Effector memory CD4-positive, alpha-beta T cell (primary cell): Measurements from ENCODE around the gene BACH2.
A peak's percentile ranks its signal among the peaks of the same experiment; 100 is the strongest.

Experiments used
- DNase-seq, 3 donors: peaks; one replicate each; pipeline ENCODE4 v3.0.0-alpha.2; 2020
- H3K27ac ChIP-seq: 2 replicates; pipeline ENCODE4 v1.7.0; 2013; ENCODE audit warnings: mild to moderate bottlenecking, low read length, moderate library complexity; ENCODE audit not compliant: insufficient read depth, poor library complexity, severe bottlenecking
- H3K27me3 ChIP-seq: replicated peaks from 2 replicates; pipeline ENCODE4 v1.7.0; 2013; ENCODE audit warnings: mild to moderate bottlenecking, low read length; ENCODE audit not compliant: insufficient read depth, control insufficient read depth, poor library complexity, severe bottlenecking
- H3K36me3 ChIP-seq: 2 replicates; pipeline ENCODE4 v1.7.0; 2013; ENCODE audit warnings: mild to moderate bottlenecking, low read length, moderate library complexity; ENCODE audit not compliant: control insufficient read depth, insufficient read depth
- H3K4me1 ChIP-seq: 2 replicates; pipeline ENCODE4 v1.7.0; 2013; ENCODE audit warnings: low read length, mild to moderate bottlenecking; ENCODE audit not compliant: control insufficient read depth, insufficient read depth, poor library complexity, severe bottlenecking
- H3K4me3 ChIP-seq: 2 replicates; pipeline ENCODE4 v1.7.0; 2013; ENCODE audit warnings: low read length, low read depth, mild to moderate bottlenecking; ENCODE audit not compliant: insufficient read depth, poor library complexity, severe bottlenecking
- H3K9me3 ChIP-seq: 2 replicates; pipeline ENCODE4 v1.7.0; 2013; ENCODE audit warnings: mild to moderate bottlenecking, low read length, moderate library complexity; ENCODE audit not compliant: control insufficient read depth

Gene BACH2

GRCh38 chr6:89948876-89949275 lies 347.8 kb downstream of the BACH2 start:
- peaks cover 36% of the 10 kb centered on the region for H3K36me3 ChIP-seq
- H3K27ac ChIP-seq: no peak overlapping the region
- peaks cover 21% of the 10 kb centered on the region for H3K4me1 ChIP-seq
- H3K27me3 ChIP-seq: no peaks in the 10 kb centered on the region
- no peak overlapping the region for H3K4me3 ChIP-seq
- no peak for DNase-seq
- no peaks in the 10 kb centered on the region for H3K9me3 ChIP-seq

- peaks cover 19% of the 10 kb centered on the region for H3K36me3 ChIP-seq
- H3K4me3 ChIP-seq: no peak overlapping the region
- H3K27ac ChIP-seq: no peak overlapping the region
- no peak for DNase-seq
- H3K27me3 ChIP-seq: no peaks in the 10 kb centered on the region
- H3K9me3 ChIP-seq: no peaks in the 10 kb centered on the region
- H3K4me1 ChIP-seq: no peaks in the 10 kb centered on the region
These were observed 351.7 kb downstream of the BACH2 start for GRCh38 chr6:89944826-89945407.

- Histone ChIP-seq H3K9me3 (no peaks in the 10 kb centered on the region), H3K36me3 (peaks cover 12% of the 10 kb centered on the region), H3K4me3 (no peak overlapping the region), H3K27me3 (no peaks in the 10 kb centered on the region), H3K27ac (no peak overlapping the region), H3K4me1 (no peaks in the 10 kb centered on the region)
- DNase-seq: no peak
These were observed 352.4 kb downstream of the BACH2 start for GRCh38 chr6:89944181-89944755.

DNA sequence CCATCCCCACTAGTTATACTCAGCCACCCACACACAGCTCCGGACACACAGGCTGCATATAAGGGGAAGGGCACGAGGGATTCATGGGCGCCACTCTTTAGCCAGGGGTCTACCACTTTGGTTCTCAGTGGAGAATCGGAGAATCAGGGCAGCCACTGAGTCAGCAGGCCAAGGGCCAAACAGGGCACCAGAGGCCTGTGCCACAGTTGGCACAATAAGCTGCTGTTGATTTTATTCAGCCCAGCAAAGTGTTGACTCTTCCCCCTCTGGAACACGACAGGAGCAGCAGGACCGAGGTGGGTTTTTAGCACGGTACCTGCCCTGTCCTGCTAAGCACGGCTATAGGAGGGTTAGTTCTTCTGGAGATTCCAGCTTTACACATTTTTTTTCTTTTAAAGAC lies 354.0 kb downstream of the BACH2 start:
- Histone ChIP-seq H3K4me1 (no peaks in the 10 kb centered on the region), H3K9me3 (no peaks in the 10 kb centered on the region), H3K36me3 (peaks cover 8% of the 10 kb centered on the region), H3K4me3 (no peak overlapping the region), H3K27ac (no peak overlapping the region), H3K27me3 (no peaks in the 10 kb centered on the region)
- DNase-seq: no peak

- Histone ChIP-seq H3K27ac (no peak overlapping the region), H3K4me1 (no peaks in the 10 kb centered on the region), H3K36me3 (peaks cover 14% of the 10 kb centered on the region), H3K9me3 (no peaks in the 10 kb centered on the region), H3K4me3 (no peak overlapping the region), H3K27me3 (no peaks in the 10 kb centered on the region)
- no peak for DNase-seq
These were observed 354.7 kb downstream of the BACH2 start for GRCh38 chr6:89941763-89942497.

DNA sequence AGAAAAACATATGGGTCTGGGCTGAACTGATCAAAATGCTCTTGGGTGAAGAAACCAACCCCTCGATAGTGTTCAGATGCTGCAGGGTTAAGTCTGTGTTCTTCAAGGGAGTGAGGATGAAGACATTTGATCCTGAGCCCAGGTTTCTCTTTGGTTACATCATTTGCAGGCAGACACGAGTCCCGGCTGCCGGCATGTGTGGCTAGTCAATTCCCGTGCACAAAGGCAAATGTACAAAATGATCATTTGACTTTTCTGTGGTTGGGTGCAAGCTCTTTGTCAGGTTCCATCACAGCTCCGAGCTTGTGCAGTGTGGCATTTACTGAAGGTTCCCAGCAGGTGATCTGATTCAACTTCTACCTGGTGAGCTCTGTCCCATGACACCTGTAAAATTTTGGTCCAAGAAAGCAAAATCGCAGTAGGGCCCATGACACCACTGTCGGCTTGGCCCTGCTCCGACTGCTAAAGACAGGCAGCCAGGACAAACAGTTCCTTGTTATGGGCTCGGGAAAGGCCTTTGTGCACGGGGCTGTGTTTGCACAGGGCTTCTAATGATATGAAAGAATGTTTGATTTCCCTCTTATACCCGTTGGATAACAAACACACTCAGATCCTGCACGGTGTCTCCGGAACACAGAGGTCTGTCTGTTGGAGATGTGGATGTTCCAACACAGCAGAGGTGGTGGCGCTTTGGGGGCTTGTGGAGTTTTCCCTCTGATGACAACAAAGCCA lies 355.4 kb downstream of the BACH2 start:
- no peak overlapping the region for H3K4me3 ChIP-seq
- no peak for DNase-seq
- H3K27ac ChIP-seq: no peak overlapping the region
- H3K36me3 ChIP-seq: peaks cover 22% of the 10 kb centered on the region
- H3K4me1 ChIP-seq: no peaks in the 10 kb centered on the region
- no peaks in the 10 kb centered on the region for H3K27me3 ChIP-seq
- no peaks in the 10 kb centered on the region for H3K9me3 ChIP-seq

GRCh38 chr6:89940225-89941027 lies 356.2 kb downstream of the BACH2 start:
- H3K4me1 ChIP-seq: no peaks in the 10 kb centered on the region
- no peak overlapping the region for H3K4me3 ChIP-seq
- peaks cover 28% of the 10 kb centered on the region for H3K36me3 ChIP-seq
- DNase-seq: peak; percentile 36 to 52 (median 46)
- no peak overlapping the region for H3K27ac ChIP-seq
- no peaks in the 10 kb centered on the region for H3K9me3 ChIP-seq
- no peaks in the 10 kb centered on the region for H3K27me3 ChIP-seq

DNA sequence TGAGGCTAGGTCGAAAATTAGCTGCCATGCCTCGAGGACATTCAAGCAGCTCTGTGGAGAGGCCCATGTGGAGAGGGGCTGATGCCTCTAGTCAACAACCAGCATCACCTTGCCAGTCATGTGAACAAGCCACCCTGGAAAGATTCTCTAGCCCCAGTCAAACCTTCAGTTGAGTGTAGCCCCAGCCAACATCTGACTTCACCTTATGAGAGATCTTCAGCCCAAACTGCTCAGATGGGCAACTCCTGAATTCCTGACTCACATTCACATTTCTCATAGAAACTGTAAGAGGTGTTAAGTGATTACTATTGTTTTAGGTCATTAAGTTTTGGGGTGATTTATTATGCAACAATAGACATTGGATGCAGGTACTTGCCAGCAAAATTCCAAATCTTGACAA lies 357.5 kb downstream of the BACH2 start:
- H3K4me3 ChIP-seq: no peak overlapping the region
- no peaks in the 10 kb centered on the region for H3K9me3 ChIP-seq
- H3K36me3 ChIP-seq: peaks cover 29% of the 10 kb centered on the region
- no peaks in the 10 kb centered on the region for H3K27me3 ChIP-seq
- no peak for DNase-seq
- H3K4me1 ChIP-seq: no peaks in the 10 kb centered on the region
- H3K27ac ChIP-seq: no peak overlapping the region

DNA sequence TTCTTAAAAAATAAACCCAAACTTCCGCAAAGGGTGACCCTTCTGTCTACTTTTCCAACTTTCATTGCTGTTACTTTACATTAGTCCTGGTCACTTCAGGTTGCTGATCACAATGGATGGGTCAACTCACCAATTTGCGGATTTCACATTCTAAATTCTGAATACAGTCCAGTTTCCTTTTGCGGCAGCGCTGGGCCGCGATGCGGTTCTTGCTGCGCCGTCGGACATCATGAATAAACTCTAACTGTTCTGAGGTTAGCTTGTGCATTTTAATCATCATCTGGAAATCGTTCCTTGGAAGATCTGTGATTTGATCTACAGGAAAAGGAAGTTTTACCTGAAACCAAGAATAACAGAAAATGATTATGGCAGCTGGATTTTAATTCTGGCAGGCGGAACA lies 358.6 kb downstream of the BACH2 start:
- Histone ChIP-seq H3K4me3 (no peak overlapping the region), H3K36me3 (peaks cover 37% of the 10 kb centered on the region), H3K27ac (no peak overlapping the region), H3K4me1 (no peaks in the 10 kb centered on the region), H3K27me3 (no peaks in the 10 kb centered on the region), H3K9me3 (no peaks in the 10 kb centered on the region)
- no peak for DNase-seq
